GM10847 (cell line): Measurements from ENCODE around the gene TOMT.

ENCODE experiments used
- POLR2A ChIP-seq: IDR thresholded peaks from 2 replicates; pipeline ENCODE4 v1.6.1; 2011; ENCODE audit not compliant: insufficient read length; ENCODE audit errors: extremely low read depth

TOMT gene

GRCh38 chr11:72105888-72106287 is at the start of gene TOMT:
TOMT (plus strand) TSS chr11:72105924; CDS start chr11:72105952, 28 bp downstream.
- no peak for TF ChIP-seq POLR2A

GRCh38 chr11:72058416-72059034 is 47.2 kb upstream of the TOMT start:
- TF ChIP-seq POLR2A: no peak

DNA sequence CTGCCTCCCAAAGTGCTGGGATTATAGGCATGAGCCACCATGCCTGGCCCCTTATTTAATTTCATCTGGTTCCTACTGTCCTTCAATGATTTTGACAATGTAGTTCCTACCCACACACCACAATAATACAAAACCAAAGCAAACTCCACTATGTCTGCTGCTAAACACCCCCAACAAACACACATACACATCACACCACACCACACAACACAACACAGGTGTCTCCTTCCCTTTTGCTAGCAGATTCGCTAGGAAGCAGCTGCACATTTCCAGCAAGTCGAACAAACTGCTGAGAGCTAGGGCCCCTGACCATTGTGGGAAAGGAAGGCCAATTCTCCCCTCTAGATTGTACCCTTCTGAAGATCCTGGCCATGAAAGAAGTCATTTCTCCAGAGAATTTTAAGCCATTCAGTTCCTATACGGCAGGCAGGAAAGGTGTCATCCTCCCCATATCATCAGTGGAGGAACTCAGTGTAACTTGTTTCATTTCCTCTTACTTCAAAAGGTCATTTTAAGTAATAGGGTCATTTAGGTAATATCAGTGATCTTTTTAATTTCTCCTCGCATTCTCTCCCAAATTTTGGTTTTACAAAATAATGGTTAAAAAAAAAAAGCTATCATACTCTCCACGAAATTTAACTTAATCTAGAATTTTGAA is 43.9 kb upstream of the TOMT start:
- no peak for TF ChIP-seq POLR2A

GRCh38 chr11:72066855-72067254 is 38.9 kb upstream of the TOMT start:
- TF ChIP-seq POLR2A: no peak

GRCh38 chr11:72067266-72067665 is 38.5 kb upstream of the TOMT start:
- TF ChIP-seq POLR2A: no peak

- TF ChIP-seq POLR2A: no peak
Measured at GRCh38 chr11:72067676-72068075, 38.0 kb upstream of the TOMT start.

DNA sequence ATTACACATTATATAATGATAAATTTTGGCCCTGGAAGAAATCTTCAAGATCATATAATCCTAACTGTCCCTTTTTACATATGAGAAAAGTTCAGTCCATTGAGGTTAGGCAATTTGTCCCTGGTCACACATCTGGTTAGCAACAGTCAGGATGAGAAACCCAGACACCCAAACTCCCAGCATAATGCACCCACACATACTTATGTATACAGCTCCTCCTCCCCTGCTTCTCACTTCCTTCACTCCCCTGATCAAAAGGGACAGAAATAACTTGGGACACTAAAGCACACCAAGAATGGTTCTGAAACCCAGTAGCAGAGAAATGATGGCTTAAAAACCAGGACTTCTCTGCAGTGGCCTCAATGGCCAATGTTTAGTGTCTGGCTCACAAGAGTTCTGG is 36.5 kb upstream of the TOMT start:
- TF ChIP-seq POLR2A: no peak

- TF ChIP-seq POLR2A: no peak
Measured at GRCh38 chr11:72069787-72070251, 35.9 kb upstream of the TOMT start.

DNA sequence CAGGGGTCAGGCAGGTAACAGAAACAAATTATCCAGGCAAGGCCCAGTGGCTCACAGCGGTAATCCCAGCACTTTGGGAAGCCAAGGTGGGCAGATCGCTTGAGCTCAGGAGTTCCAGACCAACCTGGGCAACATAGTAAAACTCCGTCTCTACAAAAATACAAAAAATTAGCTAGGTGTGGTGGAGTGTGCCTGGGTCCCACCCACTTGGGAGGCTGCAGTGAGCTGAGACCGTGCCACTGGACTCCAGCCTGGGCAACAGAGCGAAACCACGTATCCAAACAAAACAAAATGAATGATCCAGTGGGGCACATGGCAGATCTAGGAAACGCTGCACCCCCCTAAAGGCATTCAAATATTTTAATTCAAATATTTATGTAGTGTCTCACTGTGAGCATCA is 35.2 kb upstream of the TOMT start:
- TF ChIP-seq POLR2A: no peak

DNA sequence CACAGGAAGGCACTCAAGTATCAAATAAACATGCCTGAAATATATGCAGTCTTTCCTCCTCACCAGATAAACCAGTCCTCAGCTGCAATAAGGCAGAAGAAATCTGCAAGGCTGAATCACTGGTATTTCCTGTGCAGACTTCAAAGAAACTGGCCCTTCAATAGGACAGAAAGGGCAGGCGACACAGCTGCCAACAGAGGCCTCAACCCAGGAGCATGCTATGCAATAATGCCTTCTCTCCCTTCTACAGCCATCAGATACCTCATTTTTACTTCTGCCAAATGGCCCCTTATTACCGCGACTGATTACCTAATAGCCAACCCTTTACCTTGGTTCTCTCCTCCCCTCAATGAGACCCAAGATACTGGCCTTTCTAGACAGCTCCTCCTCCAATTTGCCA is 33.4 kb upstream of the TOMT start:
- no peak for TF ChIP-seq POLR2A

GRCh38 chr11:72075109-72075508 is 30.6 kb upstream of the TOMT start:
- no peak for TF ChIP-seq POLR2A

DNA sequence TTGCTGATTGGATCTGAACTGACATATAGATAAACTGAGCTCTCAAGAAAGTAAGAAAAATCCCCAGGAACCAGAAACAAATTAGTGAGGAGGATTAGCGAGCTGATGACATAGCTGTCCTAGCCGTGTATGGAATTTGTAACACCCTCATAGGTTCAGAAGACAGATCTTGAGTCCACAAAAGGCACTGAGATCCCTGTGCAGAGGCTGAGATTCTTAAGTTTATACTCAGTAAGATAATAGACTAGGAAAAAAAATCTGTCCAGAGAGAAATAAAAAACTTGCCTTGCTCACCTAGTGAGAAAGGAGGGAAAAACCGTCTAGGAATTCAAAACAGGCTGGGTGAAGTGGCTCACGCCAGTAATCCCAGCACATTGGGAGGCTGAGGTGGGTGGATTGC is 30.0 kb upstream of the TOMT start:
- TF ChIP-seq POLR2A: no peak

GRCh38 chr11:72078477-72078876 is 27.2 kb upstream of the TOMT start:
- TF ChIP-seq POLR2A: no peak

DNA sequence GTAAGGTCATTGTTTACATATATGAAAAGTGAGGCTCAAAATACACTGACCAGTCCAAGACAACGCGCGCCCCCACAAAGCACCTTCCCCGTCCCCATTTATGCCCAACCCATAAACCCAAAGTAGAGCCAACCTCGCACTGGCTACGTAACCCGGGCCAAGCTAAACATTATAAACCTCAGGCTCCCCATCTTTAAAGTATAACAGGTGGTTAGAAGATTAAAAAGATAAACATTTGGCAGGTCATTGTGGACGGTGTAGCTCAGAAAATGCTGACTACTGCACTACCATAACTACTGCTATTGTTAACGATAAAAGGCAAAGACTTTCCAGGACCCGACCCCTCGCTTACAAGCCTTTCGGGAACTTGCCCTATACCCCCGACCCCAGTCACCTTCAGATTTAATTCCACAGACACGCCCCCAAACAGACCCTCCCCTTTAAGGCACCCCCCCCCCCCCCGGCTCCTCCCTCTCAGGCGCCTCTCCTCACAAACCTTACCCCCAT is 25.9 kb upstream of the TOMT start:
- TF ChIP-seq POLR2A: no peak

GRCh38 chr11:72080326-72081183 is 25.2 kb upstream of the TOMT start, which contains the start of the genes LRRC51 and NUMA1:
LRRC51 (plus strand) TSS chr11:72080850; CDS start chr11:72089084, 8,234 bp downstream.
NUMA1 (minus strand) TSS chr11:72080542; CDS start chr11:72035943, 44,599 bp downstream.
- TF ChIP-seq POLR2A: peak; percentile 64
